Left lung (tissue), 10 donors: ENCODE data around the gene TAS2R39. TPM values are rescaled to one million over a fixed set of nuclear protein-coding genes. Genes with fewer than 3 reads are reported as not detected.
"Not testable (repeated sequence)": the region's sequence is repeated elsewhere in the genome, so short reads cannot be mapped to it uniquely, and the experiment has no call there.

Source experiments
- ATAC-seq: fragments of 200-7000 bp; cut with Tn5 transposase; one replicate; pipeline ENCODE4 v1.9.1; 2020; ENCODE audit warnings: moderate library complexity
- DNase-seq, 4 donors: peaks; one replicate each; pipeline ENCODE4 v3.0.0-alpha.2; 2013 to 2020
- H3K27ac ChIP-seq, 2 donors: fragments of 200-600 bp; sonication (generic) in 1 of 2; one replicate each; pipeline versions ENCODE4 v1.5.0 to v1.8.0; 2020 to 2021
- H3K27me3 ChIP-seq, 2 donors: fragments of 200-600 bp; sonication (generic) in 1 of 2; one replicate each; pipeline versions ENCODE4 v1.5.0 to v1.8.0; 2020 to 2021
- H3K36me3 ChIP-seq, 2 donors: fragments of 200-600 bp; sonication (generic) in 1 of 2; one replicate each; pipeline versions ENCODE4 v1.5.0 to v1.8.0; 2020 to 2021
- H3K4me1 ChIP-seq, 2 donors: fragments of 200-600 bp; one replicate each; pipeline ENCODE4 v1.8.0; 2021
- H3K4me3 ChIP-seq, 2 donors: fragments of 200-600 bp; sonication (generic) in 1 of 2; one replicate each; pipeline versions ENCODE4 v1.5.0 to v1.8.0; 2020 to 2021; ENCODE audit warnings: mild to moderate bottlenecking in 1 of 2
- H3K9me3 ChIP-seq, 2 donors: fragments of 200-600 bp; sonication (generic) in 1 of 2; one replicate each; pipeline versions ENCODE4 v1.5.0 to v1.8.0; 2020 to 2021
- CTCF ChIP-seq, 2 donors: fragments of 200-600 bp; sonication (generic) in 1 of 2; IDR thresholded peaks; one replicate each; pipeline versions ENCODE4 v1.5.0 to v1.8.0; 2021; ENCODE audit warnings: antibody characterized with exemption in 2 of 2
- intact Hi-C, 2 donors: fragments of 100-400 bp; cut with DNase I; formaldehyde crosslinking; loops; one replicate each; pipeline versions ENCODE4 v1.11.2 to v1.14.2; 2022
- polyA plus RNA-seq, 6 donors: library from polyadenylated mRNA; unstranded; fragments of 120-200 nt; gene quantifications; one replicate each; pipeline ENCODE4 v1.2.1, GENCODE V29; 2013; ENCODE audit not compliant: insufficient read length in 6 of 6
- total RNA-seq, 2 donors: library from RNA; stranded (reverse); fragmentation: NEBNext Ultra II Directional; extraction: Animal tissue kit (Norgen Biotek cat#: 25700); gene quantifications; one replicate each; pipeline ENCODE4 v1.2.1, GENCODE V29; 2021
- donor health status: DM: no; HTN: yes; CAD: no.
- donor health status: DM: no; HTN: no; CAD: no.

The TAS2R39 gene
- total and polyA plus RNA-seq, 8 donors = not detected

GRCh38 chr7:143171697-143172096, 11.5 kb upstream of the TAS2R39 start:
- peak in 1 of 4 donors; percentile 1 for DNase-seq
- H3K27ac ChIP-seq = no peak overlapping the region
- intact Hi-C loops = no loop called here
- H3K4me3 ChIP-seq = no peak overlapping the region
- no peak for TF ChIP-seq CTCF (IDR thresholded peaks at IDR 0.05)
- ATAC-seq = peak; percentile 76
- peaks cover 0 to 5% of the 10 kb centered on the region in 2 donors for H3K9me3 ChIP-seq
- H3K36me3 ChIP-seq = no peaks in the 10 kb centered on the region
- H3K27me3 ChIP-seq = no peaks in the 10 kb centered on the region
- peaks cover 0 to 3% of the 10 kb centered on the region in 2 donors for H3K4me1 ChIP-seq

- ATAC-seq (peak; percentile 100), DNase-seq (peak in 3 of 4 donors; percentile 56 to 78 (median 61))
- Histone ChIP-seq H3K4me1 (peaks cover 0 to 3% of the 10 kb centered on the region in 2 donors), H3K4me3 (no peak overlapping the region), H3K27me3 (no peaks in the 10 kb centered on the region), H3K36me3 (no peaks in the 10 kb centered on the region), H3K9me3 (peaks cover 0 to 12% of the 10 kb centered on the region in 2 donors), H3K27ac (no peak overlapping the region)
- intact Hi-C loops = no loop called here
- TF ChIP-seq CTCF (IDR thresholded peaks at IDR 0.05) = no peak
Observed at GRCh38 chr7:143172354-143172753, 10.9 kb upstream of the TAS2R39 start.

GRCh38 chr7:143176128-143176527, 7.1 kb upstream of the TAS2R39 start:
- Histone ChIP-seq H3K27me3 (no peaks in the 10 kb centered on the region), H3K9me3 (peaks cover 0 to 35% of the 10 kb centered on the region in 2 donors), H3K4me1 (peaks cover 0 to 3% of the 10 kb centered on the region in 2 donors), H3K4me3 (no peak overlapping the region), H3K36me3 (no peaks in the 10 kb centered on the region), H3K27ac (no peak overlapping the region)
- intact Hi-C loops = no loop called here
- no peak for ATAC-seq
- no peak for DNase-seq
- no peak for TF ChIP-seq CTCF (IDR thresholded peaks at IDR 0.05)

DNA sequence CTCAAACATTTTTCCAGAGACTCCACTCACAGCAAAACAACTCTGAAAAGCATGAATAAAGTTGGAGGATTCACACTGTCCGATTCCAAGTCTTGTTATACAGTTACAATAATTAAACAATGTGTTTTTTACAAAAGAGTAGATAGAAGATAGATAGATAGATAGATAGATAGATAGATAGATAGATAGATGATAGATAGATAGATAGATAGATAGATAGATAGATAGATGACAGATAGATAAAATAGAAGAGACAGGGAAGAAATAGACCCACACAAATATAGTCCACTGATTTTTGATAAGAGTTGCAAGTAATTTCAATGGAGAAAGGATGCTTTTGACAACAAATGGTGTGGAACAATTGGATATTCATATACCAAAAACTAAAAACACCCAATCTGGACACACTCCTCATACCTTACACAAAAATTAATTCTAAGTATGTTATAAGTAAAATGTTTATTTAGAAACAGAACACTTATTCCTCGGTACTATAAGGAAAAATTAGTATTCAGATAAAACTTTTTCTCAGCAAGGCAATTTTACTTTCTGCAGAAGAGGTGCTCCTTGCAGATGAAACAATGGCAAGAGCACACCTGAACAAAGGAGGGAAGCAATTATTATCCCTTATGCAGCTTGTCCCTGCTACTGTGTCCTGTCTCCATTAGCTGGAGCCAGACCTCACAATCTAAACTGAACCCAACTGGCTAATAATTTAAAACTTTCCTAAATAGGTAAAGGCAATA, 5.7 kb upstream of the TAS2R39 start:
- intact Hi-C loops = no loop called here
- peaks cover 0 to 35% of the 10 kb centered on the region in 2 donors for H3K9me3 ChIP-seq
- no peak overlapping the region for H3K27ac ChIP-seq
- H3K27me3 ChIP-seq = no peaks in the 10 kb centered on the region
- TF ChIP-seq CTCF (IDR thresholded peaks at IDR 0.05) = no peak
- no peak overlapping the region for H3K4me3 ChIP-seq
- DNase-seq (no peak), ATAC-seq (no peak)
- H3K36me3 ChIP-seq = no peaks in the 10 kb centered on the region
- no peaks in the 10 kb centered on the region for H3K4me1 ChIP-seq

DNA sequence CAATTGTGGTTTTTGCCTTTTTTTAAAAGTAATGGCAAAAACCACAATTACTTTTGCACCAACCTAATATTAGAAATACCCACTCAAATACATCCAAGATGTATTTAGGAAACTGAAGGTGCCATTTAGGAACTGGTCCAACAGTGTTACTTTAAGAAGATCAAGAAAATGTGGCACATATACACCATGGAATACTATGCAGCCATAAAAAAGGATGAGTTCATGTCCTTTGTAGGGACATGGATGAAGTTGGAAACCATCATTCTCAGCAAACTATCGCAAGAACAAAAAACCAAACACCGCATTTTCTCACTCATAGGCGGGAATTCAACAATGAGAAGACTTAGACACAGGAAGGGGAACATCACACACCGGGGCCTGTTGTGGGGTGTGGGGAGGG, 2.4 kb upstream of the TAS2R39 start:
- H3K36me3 ChIP-seq, H3K4me3 ChIP-seq, ATAC-seq, H3K4me1 ChIP-seq, DNase-seq, H3K27ac ChIP-seq, intact Hi-C loops: not testable (repeated sequence)
- peaks cover 0 to 15% of the 10 kb centered on the region in 2 donors for H3K27me3 ChIP-seq
- peaks cover 0 to 35% of the 10 kb centered on the region in 2 donors for H3K9me3 ChIP-seq
